HEK293T (cell line): ENCODE measurements around the gene CCDC137.
"Not testable (repeated sequence)": the region's sequence is repeated elsewhere in the genome, so short reads cannot be mapped to it uniquely, and the experiment has no call there.

Experiments used
- BHLHE40 ChIP-seq: fragments of 450-650 bp; IDR thresholded peaks from 2 replicates; pipeline ENCODE4 v1.6.1; 2016; ENCODE audit warnings: mild to moderate bottlenecking, moderate library complexity, borderline replicate concordance
- FOXK2 ChIP-seq: fragments of 450-650 bp; IDR thresholded peaks from 2 replicates; pipeline ENCODE4 v1.6.1; 2016; ENCODE audit warnings: mild to moderate bottlenecking
- FOXM1 ChIP-seq: fragments of 450-650 bp; IDR thresholded peaks from 2 replicates; pipeline ENCODE4 v1.6.1; 2017; ENCODE audit warnings: mild to moderate bottlenecking, borderline replicate concordance

DNA sequence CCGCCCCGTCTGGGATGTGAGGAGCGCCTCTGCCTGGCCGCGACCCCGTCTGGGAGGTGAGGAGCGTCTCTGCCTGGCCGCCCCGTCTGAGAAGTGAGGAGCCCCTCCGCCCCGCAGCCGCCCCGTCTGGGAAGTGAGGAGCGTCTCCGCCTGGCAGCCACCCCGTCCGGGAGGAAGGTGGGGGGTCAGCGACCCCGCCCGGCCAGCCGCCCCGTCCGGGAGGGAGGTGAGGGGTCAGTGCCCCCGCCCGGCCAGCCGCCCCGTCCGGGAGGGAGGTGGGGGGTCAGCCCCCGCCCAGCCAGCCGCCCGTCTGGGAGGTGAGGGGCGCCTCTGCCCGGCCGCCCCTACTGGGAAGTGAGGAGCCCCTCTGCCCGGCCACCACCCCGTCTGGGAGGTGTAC, 48.2 kb upstream of the CCDC137 start:
- not testable (repeated sequence) for TF ChIP-seq FOXK2, BHLHE40, FOXM1
